Measurements from ENCODE around the gene PLS3. TPM values are rescaled to one million over a fixed set of nuclear protein-coding genes. Genes with fewer than 3 reads are reported as not detected.

The PLS3 gene
- 382 TPM for total RNA-seq

GRCh38 chrX:115560978-115561604 lies at the start of gene PLS3:
TSS of gene PLS3 (plus strand) at chrX:115561174. CDS start at chrX:115610251, 49,077 bp downstream.
- Histone ChIP-seq H3K36me3 (no peaks in the 10 kb centered on the region), H3K4me3 (peak within 1 kb of the TSS; percentile 60 to 61), H3K4me1 (no peaks in the 10 kb centered on the region), H3K9me3 (no peaks in the 10 kb centered on the region), H3K27ac (peak within 1 kb of the TSS; percentile 84), H3K27me3 (peaks cover 7% of the 10 kb centered on the region)
- DNase-seq (ENCODE audit: extremely low spot score in 2 of 2): peak in 1 of 2 donors; percentile 87
- TF ChIP-seq POLR2AphosphoS5 (IDR thresholded peaks at IDR 0.05; ENCODE audit: insufficient read depth in 1 of 2, low read depth in 1 of 2): peak in 1 of 2 donors; percentile 84
- TF ChIP-seq POLR2A (IDR thresholded peaks at IDR 0.05): peak in 1 of 2 donors; percentile 32
- TF ChIP-seq, protein P1, sequence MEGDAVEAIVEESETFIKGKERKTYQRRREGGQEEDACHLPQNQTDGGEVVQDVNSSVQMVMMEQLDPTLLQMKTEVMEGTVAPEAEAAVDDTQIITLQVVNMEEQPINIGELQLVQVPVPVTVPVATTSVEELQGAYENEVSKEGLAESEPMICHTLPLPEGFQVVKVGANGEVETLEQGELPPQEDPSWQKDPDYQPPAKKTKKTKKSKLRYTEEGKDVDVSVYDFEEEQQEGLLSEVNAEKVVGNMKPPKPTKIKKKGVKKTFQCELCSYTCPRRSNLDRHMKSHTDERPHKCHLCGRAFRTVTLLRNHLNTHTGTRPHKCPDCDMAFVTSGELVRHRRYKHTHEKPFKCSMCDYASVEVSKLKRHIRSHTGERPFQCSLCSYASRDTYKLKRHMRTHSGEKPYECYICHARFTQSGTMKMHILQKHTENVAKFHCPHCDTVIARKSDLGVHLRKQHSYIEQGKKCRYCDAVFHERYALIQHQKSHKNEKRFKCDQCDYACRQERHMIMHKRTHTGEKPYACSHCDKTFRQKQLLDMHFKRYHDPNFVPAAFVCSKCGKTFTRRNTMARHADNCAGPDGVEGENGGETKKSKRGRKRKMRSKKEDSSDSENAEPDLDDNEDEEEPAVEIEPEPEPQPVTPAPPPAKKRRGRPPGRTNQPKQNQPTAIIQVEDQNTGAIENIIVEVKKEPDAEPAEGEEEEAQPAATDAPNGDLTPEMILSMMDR (IDR thresholded peaks at IDR 0.05): no peak
- intact Hi-C loops (cut with DNase I): no loop called here

DNA sequence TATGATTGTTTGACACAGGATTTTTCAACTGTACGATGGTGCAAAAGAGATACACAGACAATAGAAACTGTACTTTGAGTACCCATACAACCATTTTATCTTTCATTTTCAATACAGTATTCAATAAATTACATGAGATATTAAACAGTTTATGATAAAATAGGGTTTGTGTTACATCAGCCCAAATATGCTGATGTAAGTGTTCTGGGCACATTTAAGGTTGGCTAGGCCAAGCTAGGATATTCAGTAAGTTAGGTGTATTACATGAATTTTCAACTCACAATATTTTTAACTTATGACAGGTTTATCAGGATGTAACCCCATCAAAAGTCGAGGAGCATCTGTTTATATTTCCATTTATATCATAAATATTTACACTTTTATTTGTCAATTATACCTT lies 42.9 kb upstream of the PLS3 start:
- Histone ChIP-seq H3K4me1 (no peaks in the 10 kb centered on the region), H3K27me3 (no peaks in the 10 kb centered on the region), H3K36me3 (no peaks in the 10 kb centered on the region), H3K27ac (no peak overlapping the region), H3K4me3 (no peak overlapping the region), H3K9me3 (no peaks in the 10 kb centered on the region)
- intact Hi-C loops (cut with DNase I): no loop called here
- TF ChIP-seq POLR2A (IDR thresholded peaks at IDR 0.05): no peak
- no peak for TF ChIP-seq POLR2AphosphoS5 (IDR thresholded peaks at IDR 0.05; ENCODE audit: insufficient read depth in 1 of 2, low read depth in 1 of 2)
- TF ChIP-seq, protein P1 (IDR thresholded peaks at IDR 0.05): no peak
- no peak for DNase-seq (ENCODE audit: extremely low spot score in 2 of 2)

DNA sequence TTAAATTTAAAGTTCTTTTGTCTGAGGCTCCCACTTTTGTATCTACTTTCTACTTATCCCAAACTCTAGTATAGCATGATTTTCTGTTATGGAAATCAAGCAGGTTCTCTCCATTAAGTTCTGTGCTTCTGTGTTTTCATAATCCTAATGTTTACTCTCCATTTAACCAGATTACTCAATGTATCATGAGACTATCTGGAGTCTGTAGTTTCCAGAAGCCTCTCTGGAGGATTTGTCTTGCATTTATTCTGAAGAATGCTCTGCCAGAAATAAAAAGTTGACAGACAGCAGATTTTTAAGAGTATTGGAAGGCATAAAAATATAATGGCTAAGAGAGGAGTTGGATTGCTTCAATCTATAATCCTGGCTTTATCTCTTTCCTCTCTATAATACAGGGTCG lies 39.2 kb upstream of the PLS3 start:
- no peak for DNase-seq (ENCODE audit: extremely low spot score in 2 of 2)
- Histone ChIP-seq H3K27me3 (no peaks in the 10 kb centered on the region), H3K36me3 (no peaks in the 10 kb centered on the region), H3K27ac (no peak overlapping the region), H3K9me3 (no peaks in the 10 kb centered on the region), H3K4me1 (no peaks in the 10 kb centered on the region), H3K4me3 (no peak overlapping the region)
- intact Hi-C loops (cut with DNase I): no loop called here
- TF ChIP-seq, protein P1 (IDR thresholded peaks at IDR 0.05): no peak
- TF ChIP-seq POLR2A (IDR thresholded peaks at IDR 0.05) (no peak), POLR2AphosphoS5 (IDR thresholded peaks at IDR 0.05; ENCODE audit: insufficient read depth in 1 of 2, low read depth in 1 of 2) (peak in 1 of 2 donors; percentile 31)

DNA sequence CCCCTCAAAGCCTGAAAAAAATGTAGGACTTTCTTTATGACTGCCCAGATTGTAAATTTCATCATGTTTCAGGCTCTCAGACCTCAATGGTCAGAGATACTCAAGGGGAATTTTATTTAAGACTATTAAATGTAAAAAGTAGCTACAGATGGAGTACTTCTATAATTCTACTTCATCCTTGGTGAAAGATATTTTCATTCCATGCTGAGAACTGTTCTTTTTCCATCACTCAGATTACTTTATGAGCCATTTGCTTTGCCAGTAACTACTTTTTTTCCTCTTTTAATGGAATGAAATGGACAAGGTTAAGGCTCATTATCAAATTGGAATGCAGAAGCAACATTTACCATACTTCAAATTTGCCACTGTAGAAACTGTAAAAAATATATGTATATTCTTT lies 38.0 kb upstream of the PLS3 start:
- no peaks in the 10 kb centered on the region for H3K4me1 ChIP-seq
- DNase-seq (ENCODE audit: extremely low spot score in 2 of 2): no peak
- H3K27ac ChIP-seq: no peak overlapping the region
- no peaks in the 10 kb centered on the region for H3K27me3 ChIP-seq
- TF ChIP-seq, protein P1 (IDR thresholded peaks at IDR 0.05): no peak
- TF ChIP-seq POLR2AphosphoS5 (IDR thresholded peaks at IDR 0.05; ENCODE audit: insufficient read depth in 1 of 2, low read depth in 1 of 2): no peak
- TF ChIP-seq POLR2A (IDR thresholded peaks at IDR 0.05): no peak
- no peaks in the 10 kb centered on the region for H3K36me3 ChIP-seq
- H3K4me3 ChIP-seq: no peak overlapping the region
- H3K9me3 ChIP-seq: no peaks in the 10 kb centered on the region
- intact Hi-C loops (cut with DNase I): no loop called here

GRCh38 chrX:115525486-115525885 lies 35.5 kb upstream of the PLS3 start:
- H3K27ac ChIP-seq: no peak overlapping the region
- H3K4me3 ChIP-seq: no peak overlapping the region
- H3K27me3 ChIP-seq: no peaks in the 10 kb centered on the region
- intact Hi-C loops (cut with DNase I): no loop called here
- H3K36me3 ChIP-seq: no peaks in the 10 kb centered on the region
- no peak for DNase-seq (ENCODE audit: extremely low spot score in 2 of 2)
- TF ChIP-seq POLR2AphosphoS5 (IDR thresholded peaks at IDR 0.05; ENCODE audit: insufficient read depth in 1 of 2, low read depth in 1 of 2) (no peak), POLR2A (IDR thresholded peaks at IDR 0.05) (no peak)
- H3K9me3 ChIP-seq: no peaks in the 10 kb centered on the region
- no peaks in the 10 kb centered on the region for H3K4me1 ChIP-seq
